ENCODE measurements around the gene GRM1.

DNA sequence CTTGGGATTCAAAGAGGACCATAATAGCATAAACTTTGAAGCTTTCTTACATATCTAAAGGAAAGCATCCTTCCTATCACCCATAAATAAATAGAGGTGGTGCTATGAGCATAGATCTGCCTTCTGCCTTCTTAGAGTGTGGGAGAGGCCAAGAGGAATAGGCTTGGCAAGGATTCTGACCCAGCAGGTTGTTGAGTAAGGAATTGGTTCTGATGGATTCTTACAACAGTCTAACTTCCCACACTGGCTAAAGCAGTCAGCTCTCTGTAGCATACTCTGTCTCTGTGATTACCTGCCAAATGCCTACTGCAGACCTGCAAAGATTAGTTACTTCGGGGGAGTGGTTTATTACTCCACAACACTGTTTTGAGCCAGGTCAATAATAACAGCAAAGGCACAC, 316.7 kb downstream of the GRM1 start:
- TF ChIP-seq EZH2 (IDR thresholded peaks at IDR 0.05) (no peak), POLR2AphosphoS5 (IDR thresholded peaks at IDR 0.05; ENCODE audit: borderline replicate concordance, low read depth, low read length) (no peak)
